Stomach (tissue), 9 donors: ENCODE data around the gene ILF2. TPM values are rescaled to one million over a fixed set of nuclear protein-coding genes. Genes with fewer than 3 reads are reported as not detected.

Experiments
- DNase-seq, 2 donors: peaks; one replicate each; pipeline versions ENCODE4 v3.0.0 to v3.0.0-alpha.2; 2013 to 2019
- H3K27ac ChIP-seq, 5 donors: fragments of 200-600 bp in 4 of 5; sonication (generic) in 4 of 5; one replicate each; pipeline ENCODE4 v1.5.1; 2013 to 2019; ENCODE audit warnings: mild to moderate bottlenecking in 1 of 5, moderate library complexity in 1 of 5
- H3K27me3 ChIP-seq, 3 donors: fragments of 200-600 bp; sonication (generic); one replicate each; pipeline ENCODE4 v1.5.1; 2017 to 2019; ENCODE audit warnings: mixed run types in 1 of 3
- H3K36me3 ChIP-seq, 4 donors: fragments of 200-600 bp; sonication (generic); 1 replicate in 3 of 4; 2 replicates in 1 of 4; pipeline ENCODE4 v1.5.1; 2016 to 2019
- H3K4me1 ChIP-seq, 4 donors: fragments of 200-600 bp; sonication (generic); one replicate each; pipeline ENCODE4 v1.5.1; 2016 to 2019
- H3K4me3 ChIP-seq, 4 donors: fragments of 200-600 bp; sonication (generic) in 3 of 4; one replicate each; pipeline ENCODE4 v1.5.1; 2016 to 2019; ENCODE audit warnings: mild to moderate bottlenecking in 1 of 4
- H3K9me3 ChIP-seq, 4 donors: fragments of 200-600 bp; sonication (generic); one replicate each; pipeline ENCODE4 v1.5.1; 2016 to 2019
- CTCF ChIP-seq, 7 experiments: fragments of 450-650 bp in 4 of 7; fragments of 200-600 bp in 3 of 7; sonication (generic) in 3 of 7; IDR thresholded peaks; one replicate each; pipeline ENCODE4 v1.5.1; 2016 to 2019; ENCODE audit warnings: antibody characterized with exemption in 7 of 7, control low read depth in 2 of 7, mild to moderate bottlenecking in 1 of 7
- EP300 ChIP-seq: sonication (generic); formaldehyde crosslinking; IDR thresholded peaks from one replicate; pipeline ENCODE4 v1.6.1; 2017; ENCODE audit warnings: antibody characterized with exemption
- POLR2A ChIP-seq, 4 donors: fragments of 450-650 bp; IDR thresholded peaks; one replicate each; pipeline ENCODE4 v1.6.1; 2016; ENCODE audit warnings: antibody characterized with exemption in 4 of 4, control low read depth in 2 of 4, mild to moderate bottlenecking in 1 of 4, moderate library complexity in 1 of 4
- POLR2AphosphoS5 ChIP-seq, 3 donors: sonication (generic); formaldehyde crosslinking; IDR thresholded peaks; one replicate each; pipeline ENCODE4 v1.6.1; 2016; ENCODE audit warnings: antibody characterized with exemption in 3 of 3
- WGBS, 5 donors: extraction: QIAGEN DNeasy Blood & Tissue Kit in 3 of 5; methylation state at CpG; one replicate each; pipeline versions ENCODE4 v1.1.5 to v1.1.7; 2013 to 2018; 5-methylcytosine and 5-hydroxymethylcytosine counted together
- intact Hi-C: fragments of 100-400 bp; cut with DNase I; formaldehyde crosslinking; loops from one replicate; pipeline ENCODE4 v1.15.1; 2023; ENCODE audit warnings: low total_unique reads
- polyA plus RNA-seq, 3 donors: library from polyadenylated mRNA; stranded (reverse); fragments of 200-250 nt; gene quantifications; one replicate each; pipeline ENCODE4 v1.2.3, GENCODE V29; 2013
- total RNA-seq, 5 donors: library from RNA; depleted of rRNA; stranded (reverse); fragments of >200 nt; gene quantifications; one replicate each; pipeline versions ENCODE4 v1.1.0 to v1.2.3, GENCODE V29; 2014 to 2016
- donor health status: healthy with polysubstance abuse.
- donor health status: Bipolar disorder and iron deficiency.
- donor health status: healthy.

ILF2 gene
- total and polyA plus RNA-seq, 8 donors: 17.1 to 138 (median 72.1) TPM

DNA sequence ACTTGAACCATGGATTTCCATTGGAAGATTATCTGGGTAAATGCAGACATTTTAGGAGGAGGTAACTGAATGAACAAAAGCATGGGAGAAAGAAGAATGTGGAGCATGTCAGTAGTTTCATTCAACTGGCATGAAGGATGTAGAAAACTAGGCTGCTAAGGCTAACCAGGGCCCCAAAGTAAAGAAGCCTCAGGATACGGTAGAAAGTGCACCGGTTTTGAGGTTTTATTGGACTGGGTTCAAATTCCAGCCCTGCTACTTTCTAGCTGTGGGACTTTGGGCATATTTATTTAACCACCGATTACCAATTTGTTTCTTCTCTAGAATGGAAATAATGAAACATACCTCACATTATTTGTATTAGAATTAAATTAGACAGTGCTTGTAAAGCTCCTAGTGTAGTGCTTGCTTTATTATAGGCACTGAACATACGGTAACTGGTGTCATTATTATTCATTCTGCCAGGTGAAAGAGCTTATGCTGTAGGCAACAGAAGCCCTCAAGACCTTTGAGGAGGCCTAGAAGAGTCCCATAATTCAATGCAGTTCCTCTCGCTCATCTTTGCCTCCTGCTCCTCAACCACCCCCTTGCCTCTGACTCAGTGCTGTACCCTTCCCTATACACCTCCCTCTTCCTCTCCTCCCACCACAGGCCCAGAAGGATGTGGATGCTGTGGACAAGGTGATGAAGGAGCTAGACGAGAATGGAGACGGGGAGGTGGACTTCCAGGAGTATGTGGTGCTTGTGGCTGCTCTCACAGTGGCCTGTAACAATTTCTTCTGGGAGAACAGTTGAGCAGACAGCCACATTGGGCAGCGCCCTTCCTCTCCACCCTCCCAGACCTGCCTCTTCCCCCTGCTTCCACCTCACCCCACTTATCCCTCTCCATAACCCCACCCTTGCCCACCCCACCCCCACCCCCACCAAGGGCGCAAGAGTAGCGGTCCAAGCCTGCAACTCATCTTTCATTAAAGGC, 39.5 kb downstream of the ILF2 start:
- Histone ChIP-seq H3K4me3 (no peak overlapping the region), H3K9me3 (no peaks in the 10 kb centered on the region), H3K27ac (peak overlapping the region in 2 of 5 donors; percentile 46 to 90), H3K27me3 (no peaks in the 10 kb centered on the region), H3K36me3 (peaks cover 3 to 9% (median 7%) of the 10 kb centered on the region in 4 donors), H3K4me1 (peaks cover 36 to 61% (median 44%) of the 10 kb centered on the region in 4 donors)
- intact Hi-C loops: no loop called here
- WGBS, 5 donors: 66 to 72% (median 70%) methylated on average over 10 of the region's 10 CpGs
- TF ChIP-seq POLR2A (IDR thresholded peaks at IDR 0.05) (no peak), EP300 (no peak), POLR2AphosphoS5 (IDR thresholded peaks at IDR 0.05) (no peak), CTCF (IDR thresholded peaks at IDR 0.05) (no peak)
- DNase-seq: peak in 1 of 2 donors; percentile 20

DNA sequence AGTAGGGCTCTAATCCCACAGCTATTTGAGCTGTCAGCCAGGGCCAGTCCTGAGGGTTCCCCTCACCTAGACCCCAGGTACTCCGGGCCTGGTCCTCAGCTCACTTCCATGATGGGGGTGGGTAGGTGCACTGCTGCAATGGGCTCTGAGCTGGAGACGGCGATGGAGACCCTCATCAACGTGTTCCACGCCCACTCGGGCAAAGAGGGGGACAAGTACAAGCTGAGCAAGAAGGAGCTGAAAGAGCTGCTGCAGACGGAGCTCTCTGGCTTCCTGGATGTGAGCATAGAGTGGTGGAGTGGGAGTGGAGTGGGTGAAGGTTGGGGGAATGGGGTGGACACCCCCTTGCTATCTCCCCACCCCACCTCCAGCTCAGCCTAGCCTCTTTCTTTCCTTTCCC, 40.4 kb downstream of the ILF2 start:
- WGBS, 5 donors: 84 to 93% (median 90%) methylated on average over 7 of the region's 7 CpGs
- TF ChIP-seq POLR2A (IDR thresholded peaks at IDR 0.05) (no peak), EP300 (no peak), POLR2AphosphoS5 (IDR thresholded peaks at IDR 0.05) (no peak), CTCF (IDR thresholded peaks at IDR 0.05) (no peak)
- peak in 1 of 2 donors; percentile 12 for DNase-seq
- Histone ChIP-seq H3K4me3 (no peak overlapping the region), H3K36me3 (peaks cover 0 to 1% (median 0%) of the 10 kb centered on the region in 4 donors), H3K9me3 (no peaks in the 10 kb centered on the region), H3K27ac (peak overlapping the region in 2 of 5 donors; percentile 46 to 90), H3K4me1 (peaks cover 35 to 61% (median 43%) of the 10 kb centered on the region in 4 donors), H3K27me3 (no peaks in the 10 kb centered on the region)
- intact Hi-C loops: no loop called here

- intact Hi-C loops: no loop called here
- 67 to 100% (median 94%) methylated on average over 1 of the region's 1 CpG for WGBS, 5 donors
- Histone ChIP-seq H3K4me3 (no peak overlapping the region), H3K4me1 (peaks cover 31 to 61% (median 41%) of the 10 kb centered on the region in 4 donors), H3K27me3 (no peaks in the 10 kb centered on the region), H3K27ac (peak overlapping the region in 1 of 5 donors; percentile 90), H3K9me3 (no peaks in the 10 kb centered on the region), H3K36me3 (peaks cover 0 to 3% (median 0%) of the 10 kb centered on the region in 4 donors)
- TF ChIP-seq CTCF (IDR thresholded peaks at IDR 0.05): no peak
- TF ChIP-seq POLR2AphosphoS5 (IDR thresholded peaks at IDR 0.05): no peak
- no peak for TF ChIP-seq EP300
- TF ChIP-seq POLR2A (IDR thresholded peaks at IDR 0.05): no peak
- peak in 1 of 2 donors; percentile 12 for DNase-seq
Measured at GRCh38 chr1:153629971-153630370, 40.8 kb downstream of the ILF2 start.

DNA sequence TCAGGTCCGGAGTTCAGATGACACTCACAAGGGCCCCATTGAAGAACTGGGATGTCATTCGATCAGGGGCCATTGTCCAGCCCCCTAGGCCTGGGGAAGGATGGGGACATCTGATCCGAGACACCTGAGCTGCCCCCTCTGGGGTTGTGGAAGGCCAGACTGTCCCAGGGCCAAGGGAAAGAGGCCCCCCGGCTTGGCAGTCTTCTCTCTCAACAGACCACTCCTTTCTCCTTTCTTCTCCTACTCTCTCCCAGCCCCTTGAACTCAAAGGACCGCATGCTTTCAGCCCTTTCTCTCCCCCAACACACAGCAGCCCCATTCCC, 41.5 kb downstream of the ILF2 start:
- no peak overlapping the region for H3K4me3 ChIP-seq
- 79 to 85% (median 82%) methylated on average over 5 of the region's 5 CpGs for WGBS, 5 donors
- TF ChIP-seq CTCF (IDR thresholded peaks at IDR 0.05) (no peak), POLR2A (IDR thresholded peaks at IDR 0.05) (no peak), EP300 (no peak), POLR2AphosphoS5 (IDR thresholded peaks at IDR 0.05) (no peak)
- no peaks in the 10 kb centered on the region for H3K9me3 ChIP-seq
- no peaks in the 10 kb centered on the region for H3K27me3 ChIP-seq
- peak overlapping the region in 2 of 5 donors; percentile 90 for H3K27ac ChIP-seq
- intact Hi-C loops: no loop called here
- peaks cover 0 to 9% (median 0%) of the 10 kb centered on the region in 4 donors for H3K36me3 ChIP-seq
- peaks cover 30 to 64% (median 42%) of the 10 kb centered on the region in 4 donors for H3K4me1 ChIP-seq
- no peak for DNase-seq
